ENCODE results near the gene HOXB4.

DNA sequence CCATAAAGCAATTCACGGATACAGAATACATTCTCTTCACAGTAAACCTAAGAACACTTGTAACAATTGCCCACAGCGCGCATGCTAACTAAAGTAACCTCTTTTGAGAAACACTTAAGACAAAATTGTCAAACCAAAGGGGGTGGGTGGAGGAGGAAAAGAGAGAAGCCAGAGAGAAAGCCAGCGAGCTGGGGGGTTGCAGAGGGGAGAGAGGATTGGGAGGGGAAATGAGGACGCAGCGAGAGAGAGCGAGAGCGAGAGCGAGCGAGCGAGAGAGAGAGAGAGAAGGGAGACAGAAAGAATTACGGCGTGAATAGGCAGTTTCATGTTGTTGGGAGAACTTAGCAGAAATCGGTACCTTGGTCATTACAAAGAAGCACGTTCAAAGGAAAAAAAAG is 34.3 kb upstream of the HOXB4 start:
- TF ChIP-seq, protein P1, sequence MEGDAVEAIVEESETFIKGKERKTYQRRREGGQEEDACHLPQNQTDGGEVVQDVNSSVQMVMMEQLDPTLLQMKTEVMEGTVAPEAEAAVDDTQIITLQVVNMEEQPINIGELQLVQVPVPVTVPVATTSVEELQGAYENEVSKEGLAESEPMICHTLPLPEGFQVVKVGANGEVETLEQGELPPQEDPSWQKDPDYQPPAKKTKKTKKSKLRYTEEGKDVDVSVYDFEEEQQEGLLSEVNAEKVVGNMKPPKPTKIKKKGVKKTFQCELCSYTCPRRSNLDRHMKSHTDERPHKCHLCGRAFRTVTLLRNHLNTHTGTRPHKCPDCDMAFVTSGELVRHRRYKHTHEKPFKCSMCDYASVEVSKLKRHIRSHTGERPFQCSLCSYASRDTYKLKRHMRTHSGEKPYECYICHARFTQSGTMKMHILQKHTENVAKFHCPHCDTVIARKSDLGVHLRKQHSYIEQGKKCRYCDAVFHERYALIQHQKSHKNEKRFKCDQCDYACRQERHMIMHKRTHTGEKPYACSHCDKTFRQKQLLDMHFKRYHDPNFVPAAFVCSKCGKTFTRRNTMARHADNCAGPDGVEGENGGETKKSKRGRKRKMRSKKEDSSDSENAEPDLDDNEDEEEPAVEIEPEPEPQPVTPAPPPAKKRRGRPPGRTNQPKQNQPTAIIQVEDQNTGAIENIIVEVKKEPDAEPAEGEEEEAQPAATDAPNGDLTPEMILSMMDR (IDR thresholded peaks at IDR 0.05; ENCODE audit: low read length), result no peak
- no peak for TF ChIP-seq EZH2 (optimal IDR thresholded peaks at IDR 0.05; ENCODE audit: low read depth, low read length)
- no peak for TF ChIP-seq EZH2phosphoT487 (IDR thresholded peaks at IDR 0.05; ENCODE audit: low read length)

All from MM.1S (cell line).